ENCODE measurements around the gene TCF4.

TCF4 gene

DNA sequence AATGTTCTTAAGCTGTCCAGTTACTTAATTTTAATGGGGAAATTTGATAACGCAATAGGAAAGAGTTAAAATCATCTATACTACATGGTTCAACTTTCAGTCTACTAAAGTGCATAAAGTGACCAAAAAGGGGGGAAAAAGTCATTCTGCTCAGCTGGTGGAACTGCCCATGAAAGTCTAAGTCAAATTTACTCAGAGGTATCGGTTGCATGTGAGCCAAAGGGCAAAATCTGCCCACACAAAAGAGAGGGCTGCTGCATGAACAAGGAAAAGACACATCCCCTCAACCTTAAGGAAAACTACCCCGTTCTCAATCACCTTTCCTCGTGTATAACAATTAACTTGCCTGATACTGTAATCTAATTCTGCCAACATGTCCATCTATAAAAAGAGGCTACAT lies 126.1 kb downstream of the TCF4 start:
- no peak overlapping the region for H3K4me3 ChIP-seq (ENCODE audit: low read depth, low read length)
- no peak for DNase-seq (ENCODE audit: low read depth)
- TF ChIP-seq, protein P1, sequence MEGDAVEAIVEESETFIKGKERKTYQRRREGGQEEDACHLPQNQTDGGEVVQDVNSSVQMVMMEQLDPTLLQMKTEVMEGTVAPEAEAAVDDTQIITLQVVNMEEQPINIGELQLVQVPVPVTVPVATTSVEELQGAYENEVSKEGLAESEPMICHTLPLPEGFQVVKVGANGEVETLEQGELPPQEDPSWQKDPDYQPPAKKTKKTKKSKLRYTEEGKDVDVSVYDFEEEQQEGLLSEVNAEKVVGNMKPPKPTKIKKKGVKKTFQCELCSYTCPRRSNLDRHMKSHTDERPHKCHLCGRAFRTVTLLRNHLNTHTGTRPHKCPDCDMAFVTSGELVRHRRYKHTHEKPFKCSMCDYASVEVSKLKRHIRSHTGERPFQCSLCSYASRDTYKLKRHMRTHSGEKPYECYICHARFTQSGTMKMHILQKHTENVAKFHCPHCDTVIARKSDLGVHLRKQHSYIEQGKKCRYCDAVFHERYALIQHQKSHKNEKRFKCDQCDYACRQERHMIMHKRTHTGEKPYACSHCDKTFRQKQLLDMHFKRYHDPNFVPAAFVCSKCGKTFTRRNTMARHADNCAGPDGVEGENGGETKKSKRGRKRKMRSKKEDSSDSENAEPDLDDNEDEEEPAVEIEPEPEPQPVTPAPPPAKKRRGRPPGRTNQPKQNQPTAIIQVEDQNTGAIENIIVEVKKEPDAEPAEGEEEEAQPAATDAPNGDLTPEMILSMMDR (IDR thresholded peaks at IDR 0.05; ENCODE audit: low read depth, low read length, missing control alignments), result no peak

DNA sequence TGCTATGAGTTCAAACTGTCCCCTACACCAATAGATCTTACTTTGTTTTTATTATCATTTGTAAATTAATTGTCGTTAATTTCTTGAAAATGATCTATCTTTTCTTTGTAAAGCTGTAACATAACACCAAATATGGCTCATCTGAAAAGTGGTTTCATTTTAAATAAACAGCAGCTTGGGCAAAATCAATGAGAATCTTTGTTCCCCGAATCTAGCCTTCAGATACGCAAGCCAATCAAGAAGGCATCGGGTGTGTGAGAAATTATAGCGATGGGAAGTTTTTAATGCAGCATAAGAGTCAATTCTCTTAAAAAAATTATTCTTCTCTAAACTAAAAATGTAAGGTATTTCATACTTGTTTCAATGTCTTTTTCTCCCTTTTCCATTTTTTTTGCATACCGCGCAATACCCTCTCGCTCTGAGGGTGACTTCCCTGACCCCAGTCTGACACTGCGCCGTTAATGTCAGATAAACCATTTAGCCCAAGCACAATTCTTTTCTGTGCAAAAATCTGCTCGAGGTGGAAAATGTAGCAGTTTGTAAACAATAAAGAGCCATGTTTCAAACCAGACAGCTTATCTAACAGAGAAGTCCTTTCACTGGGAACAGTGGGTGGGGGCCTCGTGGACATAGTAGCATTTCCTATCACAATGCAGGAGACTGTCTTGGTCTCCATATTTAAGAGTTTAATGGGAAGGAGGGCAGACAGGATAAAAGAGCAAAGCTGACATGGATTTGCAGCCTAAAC lies 129.4 kb downstream of the TCF4 start:
- no peak for DNase-seq (ENCODE audit: low read depth)
- TF ChIP-seq, protein P1 (IDR thresholded peaks at IDR 0.05; ENCODE audit: low read depth, low read length, missing control alignments), result no peak
- no peak overlapping the region for H3K4me3 ChIP-seq (ENCODE audit: low read depth, low read length)

DNA sequence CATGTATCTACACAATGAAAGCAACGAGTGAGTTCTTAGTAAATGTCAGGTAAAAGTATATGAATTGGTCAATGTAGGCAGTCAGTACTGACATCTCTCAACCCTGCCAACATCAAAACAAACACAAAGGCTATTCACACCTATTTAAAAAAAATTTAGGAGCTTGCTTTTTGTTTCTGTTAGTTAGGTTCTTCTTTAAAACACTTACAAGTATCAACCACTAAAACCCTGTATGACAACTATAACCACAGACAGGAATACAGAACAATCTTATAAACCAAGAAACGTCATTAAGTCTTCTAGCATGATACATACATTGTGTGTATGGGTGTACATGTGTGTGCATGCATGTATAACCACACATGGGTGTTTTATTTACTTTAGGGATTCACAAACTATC lies 131.0 kb downstream of the TCF4 start:
- TF ChIP-seq, protein P1 (IDR thresholded peaks at IDR 0.05; ENCODE audit: low read depth, low read length, missing control alignments), result no peak

DNA sequence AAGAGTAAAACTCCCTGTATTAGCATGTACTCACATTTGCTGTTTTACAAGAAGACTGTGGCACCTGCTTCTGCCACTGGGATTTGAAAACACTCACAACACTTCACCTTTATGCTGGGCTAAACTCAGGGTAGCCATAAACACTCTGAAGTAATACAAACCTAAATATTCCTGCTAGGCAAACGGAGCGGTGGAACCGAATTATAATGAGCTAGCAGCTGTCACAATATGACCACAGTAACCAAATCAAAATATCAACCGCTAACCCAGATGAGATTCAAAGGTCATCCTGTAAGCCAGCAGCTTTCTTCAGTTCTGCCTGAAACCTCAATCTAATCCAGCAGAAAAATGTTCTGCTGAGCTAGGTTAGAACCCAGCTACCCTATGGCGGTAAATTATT lies 132.1 kb downstream of the TCF4 start:
- no peak for DNase-seq (ENCODE audit: low read depth)
- no peak overlapping the region for H3K4me3 ChIP-seq (ENCODE audit: low read depth, low read length)
- TF ChIP-seq, protein P1 (IDR thresholded peaks at IDR 0.05; ENCODE audit: low read depth, low read length, missing control alignments), result no peak

More for the DNA sequence above, 131.0 kb downstream of the TCF4 start:
- no peak overlapping the region for H3K4me3 ChIP-seq (ENCODE audit: low read depth, low read length)
- no peak for DNase-seq (ENCODE audit: low read depth)

DNA sequence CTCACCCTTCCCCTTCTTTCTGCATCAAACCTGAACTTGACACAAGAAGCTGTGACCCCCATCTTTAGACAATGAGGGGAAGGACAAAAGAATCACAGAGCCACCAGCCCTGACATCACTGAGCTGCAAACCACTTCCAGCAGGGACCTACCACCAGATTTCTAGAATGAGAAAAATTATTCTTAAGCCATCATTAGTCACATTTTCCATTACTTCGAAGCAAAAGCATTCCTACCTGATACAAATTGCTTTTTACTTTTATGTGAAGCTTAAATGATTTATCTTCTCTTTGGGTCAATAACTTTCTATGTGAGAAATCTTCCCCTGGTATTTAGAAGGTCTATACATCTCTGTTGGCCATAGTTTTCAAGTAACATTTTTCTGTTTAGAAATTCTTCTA lies 134.8 kb downstream of the TCF4 start:
- DNase-seq (ENCODE audit: low read depth), result no peak
- TF ChIP-seq, protein P1 (IDR thresholded peaks at IDR 0.05; ENCODE audit: low read depth, low read length, missing control alignments), result no peak
- H3K4me3 ChIP-seq (ENCODE audit: low read depth, low read length), result no peak overlapping the region

DNA sequence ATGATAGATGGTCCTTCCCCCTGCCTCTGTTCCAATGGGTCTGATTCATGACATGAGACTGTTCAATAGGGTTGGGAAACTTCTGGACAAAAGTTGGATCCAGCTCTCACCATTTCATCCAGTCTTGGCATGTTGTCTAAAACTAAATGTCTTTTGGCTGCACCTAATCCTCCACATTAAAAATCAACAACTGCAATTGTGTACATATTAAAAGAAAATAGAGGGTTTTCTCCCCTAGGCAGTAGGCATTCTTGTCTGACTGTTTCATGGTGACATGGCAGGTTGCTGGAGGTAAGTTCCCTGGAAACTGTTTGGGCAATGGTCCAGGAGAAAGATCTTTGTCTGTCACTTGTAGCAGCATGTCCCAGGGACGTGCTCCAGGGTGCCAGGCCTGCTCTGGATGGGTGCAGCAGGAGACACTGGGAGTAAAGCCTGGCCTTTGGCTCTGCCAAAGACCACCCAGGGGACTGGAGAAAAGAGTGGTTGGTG lies 135.8 kb downstream of the TCF4 start:
- TF ChIP-seq, protein P1 (IDR thresholded peaks at IDR 0.05; ENCODE audit: low read depth, low read length, missing control alignments), result no peak
- H3K4me3 ChIP-seq (ENCODE audit: low read depth, low read length), result no peak overlapping the region
- DNase-seq (ENCODE audit: low read depth), result no peak
